ENCODE results near the gene TIGAR.

Gene TIGAR

DNA sequence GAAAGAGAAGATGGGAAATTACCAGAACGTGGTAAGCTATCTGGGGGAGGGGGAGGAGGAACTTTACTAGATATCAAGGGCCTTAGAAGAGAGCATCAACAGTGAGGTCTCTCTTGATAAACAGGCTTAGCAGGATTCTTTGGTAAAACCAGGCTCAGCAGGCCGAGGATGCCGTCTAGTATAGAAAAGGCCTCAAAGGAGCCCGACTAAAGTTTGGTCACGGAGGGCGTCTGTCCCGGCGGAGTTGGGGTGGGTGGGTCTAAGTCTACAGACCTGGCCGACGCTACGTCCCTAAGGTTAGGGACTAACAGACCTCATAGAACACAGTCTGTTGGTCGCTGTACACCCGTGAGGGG is 538 bp upstream of the TIGAR start:
- TF ChIP-seq, protein P1, sequence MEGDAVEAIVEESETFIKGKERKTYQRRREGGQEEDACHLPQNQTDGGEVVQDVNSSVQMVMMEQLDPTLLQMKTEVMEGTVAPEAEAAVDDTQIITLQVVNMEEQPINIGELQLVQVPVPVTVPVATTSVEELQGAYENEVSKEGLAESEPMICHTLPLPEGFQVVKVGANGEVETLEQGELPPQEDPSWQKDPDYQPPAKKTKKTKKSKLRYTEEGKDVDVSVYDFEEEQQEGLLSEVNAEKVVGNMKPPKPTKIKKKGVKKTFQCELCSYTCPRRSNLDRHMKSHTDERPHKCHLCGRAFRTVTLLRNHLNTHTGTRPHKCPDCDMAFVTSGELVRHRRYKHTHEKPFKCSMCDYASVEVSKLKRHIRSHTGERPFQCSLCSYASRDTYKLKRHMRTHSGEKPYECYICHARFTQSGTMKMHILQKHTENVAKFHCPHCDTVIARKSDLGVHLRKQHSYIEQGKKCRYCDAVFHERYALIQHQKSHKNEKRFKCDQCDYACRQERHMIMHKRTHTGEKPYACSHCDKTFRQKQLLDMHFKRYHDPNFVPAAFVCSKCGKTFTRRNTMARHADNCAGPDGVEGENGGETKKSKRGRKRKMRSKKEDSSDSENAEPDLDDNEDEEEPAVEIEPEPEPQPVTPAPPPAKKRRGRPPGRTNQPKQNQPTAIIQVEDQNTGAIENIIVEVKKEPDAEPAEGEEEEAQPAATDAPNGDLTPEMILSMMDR (IDR thresholded peaks at IDR 0.05; ENCODE audit: control insufficient read depth, insufficient read depth, low read depth, low read length, missing control alignments): no peak
- peak overlapping the region; percentile 49 for H3K4me3 ChIP-seq (ENCODE audit: control insufficient read depth, low read depth, low read length)
- DNase-seq (ENCODE audit: low read depth): no peak

DNA sequence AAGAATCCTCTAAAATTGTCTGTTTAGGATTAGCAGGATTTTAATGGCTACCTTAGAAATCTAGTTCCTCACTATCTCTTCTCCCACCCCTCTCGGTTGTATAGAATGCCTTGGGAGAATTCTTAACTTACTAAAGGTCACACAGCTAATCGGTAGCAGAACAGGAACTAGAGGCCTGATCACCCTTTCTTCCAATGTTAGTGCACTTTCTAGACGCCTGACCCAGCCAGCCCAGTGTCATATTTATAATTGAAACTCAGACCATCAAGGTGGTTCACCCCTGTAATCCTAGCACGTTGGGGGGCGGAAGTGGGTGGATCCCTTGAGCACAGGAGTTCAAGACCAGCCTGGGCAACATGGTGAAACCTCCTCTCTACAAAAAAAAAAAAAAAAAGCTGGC is 1.7 kb downstream of the TIGAR start:
- TF ChIP-seq, protein P1 (IDR thresholded peaks at IDR 0.05; ENCODE audit: control insufficient read depth, insufficient read depth, low read depth, low read length, missing control alignments): no peak
- H3K4me3 ChIP-seq (ENCODE audit: control insufficient read depth, low read depth, low read length): no peak overlapping the region
- no peak for DNase-seq (ENCODE audit: low read depth)

DNA sequence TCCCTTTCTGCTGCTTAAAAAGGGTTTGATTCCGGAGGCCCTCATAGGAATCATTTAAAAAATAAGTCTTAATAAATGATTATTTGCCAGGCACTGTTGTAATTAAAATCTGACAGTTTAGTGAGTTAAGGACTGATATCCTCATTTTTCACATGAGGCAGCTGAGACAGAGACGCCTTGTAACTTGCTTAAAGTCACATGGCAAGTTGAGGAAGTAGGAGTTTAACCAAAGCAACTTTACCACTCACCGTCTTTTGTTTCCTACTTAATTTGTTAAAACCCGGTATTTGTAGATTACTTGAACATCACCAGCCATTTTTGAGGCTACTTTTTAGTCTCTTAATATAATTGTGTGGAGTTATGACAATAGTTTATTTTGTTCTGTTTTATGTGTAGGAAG is 2.4 kb downstream of the TIGAR start:
- DNase-seq (ENCODE audit: low read depth): no peak
- H3K4me3 ChIP-seq (ENCODE audit: control insufficient read depth, low read depth, low read length): no peak overlapping the region
- TF ChIP-seq, protein P1 (IDR thresholded peaks at IDR 0.05; ENCODE audit: control insufficient read depth, insufficient read depth, low read depth, low read length, missing control alignments): no peak

DNA sequence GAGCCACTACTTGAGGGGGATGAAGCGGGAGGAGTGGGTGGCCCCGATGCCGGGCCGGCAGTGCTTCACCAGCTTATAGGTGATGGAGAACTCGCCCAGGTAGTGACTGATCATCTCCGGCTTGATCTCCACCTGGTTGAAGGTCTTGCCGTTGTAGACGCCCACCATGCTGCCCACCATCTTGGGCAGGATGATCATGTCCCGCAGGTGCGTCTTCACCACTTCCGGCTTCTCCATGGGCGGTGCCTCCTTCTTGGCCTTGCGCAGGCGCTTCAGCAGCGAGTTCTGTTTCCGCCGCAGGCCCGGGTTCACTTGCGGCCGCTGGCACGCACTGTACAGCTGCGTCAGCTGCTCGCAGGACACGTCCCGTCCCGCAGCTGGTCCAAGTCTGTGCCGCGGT is 3.4 kb downstream of the TIGAR start:
- no peak for DNase-seq (ENCODE audit: low read depth)
- H3K4me3 ChIP-seq (ENCODE audit: control insufficient read depth, low read depth, low read length): no peak overlapping the region
- TF ChIP-seq, protein P1 (IDR thresholded peaks at IDR 0.05; ENCODE audit: control insufficient read depth, insufficient read depth, low read depth, low read length, missing control alignments): no peak

DNA sequence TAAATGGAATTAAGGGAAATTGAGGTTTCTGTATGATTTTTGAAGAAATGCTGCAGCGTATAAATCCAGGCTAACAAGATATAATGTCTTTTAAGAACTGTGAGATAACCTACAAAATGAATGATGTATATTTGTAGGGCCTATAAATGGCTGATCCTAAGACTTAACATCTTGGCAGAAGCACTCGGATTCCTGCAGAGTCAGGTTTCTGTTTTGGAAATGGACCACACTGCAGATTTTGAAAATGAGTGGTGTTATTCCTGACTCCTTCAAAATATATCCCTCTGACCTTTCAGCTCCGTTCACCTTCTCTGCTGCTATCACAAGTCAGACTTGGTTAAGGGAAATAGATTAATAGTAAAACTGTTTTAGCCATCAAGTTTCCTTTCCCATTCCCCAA is 5.0 kb downstream of the TIGAR start:
- TF ChIP-seq, protein P1 (IDR thresholded peaks at IDR 0.05; ENCODE audit: control insufficient read depth, insufficient read depth, low read depth, low read length, missing control alignments): no peak
- H3K4me3 ChIP-seq (ENCODE audit: control insufficient read depth, low read depth, low read length): no peak overlapping the region
- DNase-seq (ENCODE audit: low read depth): no peak

DNA sequence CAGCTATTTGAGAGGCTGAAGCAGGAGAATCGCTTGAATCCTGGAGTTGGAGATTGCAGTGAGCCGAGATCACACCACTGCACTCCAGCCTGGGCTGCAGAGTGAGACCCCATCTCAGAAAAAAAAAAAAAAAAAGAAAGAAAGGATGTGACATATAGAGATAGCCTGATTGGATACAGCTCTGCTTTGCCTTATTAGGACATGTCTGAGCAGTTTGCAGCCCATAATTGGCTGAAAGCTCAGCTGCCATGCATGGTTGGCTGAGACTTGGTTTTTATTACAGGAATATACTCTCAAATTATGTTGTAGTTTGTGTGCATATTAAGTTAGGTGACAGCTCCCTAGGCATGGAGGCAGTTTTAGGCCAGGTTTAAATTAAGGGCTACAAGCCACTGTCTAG is 6.3 kb downstream of the TIGAR start:
- H3K4me3 ChIP-seq (ENCODE audit: control insufficient read depth, low read depth, low read length): no peak overlapping the region
- TF ChIP-seq, protein P1 (IDR thresholded peaks at IDR 0.05; ENCODE audit: control insufficient read depth, insufficient read depth, low read depth, low read length, missing control alignments): no peak
- no peak for DNase-seq (ENCODE audit: low read depth)

DNA sequence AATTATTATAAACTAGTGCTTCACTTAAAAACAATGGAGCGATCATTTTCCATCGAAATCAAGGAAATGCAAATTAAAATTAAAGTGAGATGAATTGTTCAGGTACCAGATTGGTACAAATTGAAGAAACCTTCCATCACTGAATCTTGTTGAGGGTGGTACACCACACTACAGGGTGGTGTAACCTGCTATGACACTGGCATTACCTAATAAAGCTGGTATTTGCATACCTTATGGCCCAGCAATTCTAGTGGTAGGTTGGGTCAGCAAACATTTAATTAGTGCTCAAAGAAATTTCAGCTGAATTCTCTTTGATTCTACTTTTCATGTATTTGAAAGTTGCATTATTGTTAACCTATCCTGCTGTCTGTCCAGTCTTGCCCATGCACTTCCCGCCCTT is 9.2 kb downstream of the TIGAR start:
- TF ChIP-seq, protein P1 (IDR thresholded peaks at IDR 0.05; ENCODE audit: control insufficient read depth, insufficient read depth, low read depth, low read length, missing control alignments): no peak
- DNase-seq (ENCODE audit: low read depth): no peak
- H3K4me3 ChIP-seq (ENCODE audit: control insufficient read depth, low read depth, low read length): no peak overlapping the region

Measured in AG09309 (cell line).